H1 (cell line): ENCODE data around the gene ADGRV1. TPM values are rescaled to one million over a fixed set of nuclear protein-coding genes. Genes with fewer than 3 reads are reported as not detected.

ENCODE experiments used
- CTCF ChIA-PET: fragments of 300-600 bp; sonication (Branson Sonifier 250); formaldehyde crosslinking; loops from one replicate; lab custom pipeline; 2021; ENCODE audit not compliant: partially characterized antibody; lab: Charles Lee
- POLR2A ChIA-PET: fragments of 300-600 bp; sonication (Branson Sonifier 250); formaldehyde crosslinking; loops from one replicate; lab custom pipeline; 2021; ENCODE audit warnings: inconsistent platforms; ENCODE audit not compliant: partially characterized antibody; lab: Charles Lee
- DNase-seq, 2 experiments: peaks; one replicate each; pipeline versions ENCODE4 v3.0.0 to v3.0.0-alpha.2; 2010 to 2022; ENCODE audit warnings: low spot score in 2 of 2, low read depth in 1 of 2, mixed read lengths in 1 of 2
- FAIRE-seq: peaks from 2 replicates; lab custom pipeline; 2011; peaks lifted over from hg19 to GRCh38; lab: Jason Lieb, UNC
- H2AFZ ChIP-seq: 2 replicates; pipeline ENCODE4 v1.8.1; 2012; ENCODE audit warnings: low read length, inconsistent platforms
- H2AK5ac ChIP-seq: 2 replicates; pipeline ENCODE4 v1.6.1; 2013; ENCODE audit warnings: low read depth, low read length
- H2BK120ac ChIP-seq: replicated peaks from 2 replicates; pipeline ENCODE3; 2013; ENCODE audit warnings: low read depth, low read length, inconsistent platforms
- H2BK12ac ChIP-seq: 2 replicates; pipeline ENCODE4 v1.6.1; 2013; ENCODE audit warnings: low read depth, low read length
- H2BK15ac ChIP-seq: 2 replicates; pipeline ENCODE4 v1.6.1; 2013; ENCODE audit warnings: low read length
- H2BK20ac ChIP-seq: 2 replicates; pipeline ENCODE4 v1.6.1; 2013; ENCODE audit warnings: low read length
- H2BK5ac ChIP-seq: 2 replicates; pipeline ENCODE4 v1.6.1; 2013; ENCODE audit warnings: low read depth, low read length
- H3K14ac ChIP-seq: 2 replicates; pipeline ENCODE4 v1.6.1; 2013; ENCODE audit warnings: inconsistent platforms; ENCODE audit not compliant: insufficient read length
- H3K18ac ChIP-seq: 2 replicates; pipeline ENCODE4 v1.6.1; 2013; ENCODE audit warnings: low read length; ENCODE audit errors: extremely low read depth
- H3K23ac ChIP-seq: 2 replicates; pipeline ENCODE4 v1.6.1; 2013; ENCODE audit warnings: inconsistent platforms; ENCODE audit not compliant: insufficient read length
- H3K23me2 ChIP-seq: 2 replicates; pipeline ENCODE4 v1.6.1; 2013; ENCODE audit warnings: low read depth, low read length
- H3K27ac ChIP-seq: 2 replicates; pipeline ENCODE4 v1.6.1; 2011; ENCODE audit warnings: low read depth, low read length, inconsistent platforms
- H3K27me3 ChIP-seq, 4 experiments: replicated peaks in 1 of 4; 1 replicate in 1 of 4; 2 replicates in 3 of 4; pipeline versions ENCODE4 v1.6.1 to v1.8.1; 2011 to 2013; ENCODE audit warnings: low read length in 3 of 4, mild to moderate bottlenecking in 3 of 4, inconsistent platforms in 2 of 4, mixed read lengths in 2 of 4, moderate library complexity in 1 of 4; ENCODE audit not compliant: control insufficient read depth in 3 of 4, insufficient read depth in 3 of 4; ENCODE audit errors: extremely low read depth in 1 of 4
- H3K36me3 ChIP-seq, 4 experiments: 2 replicates each; pipeline versions ENCODE4 v1.6.1 to v1.8.1; 2011 to 2013; ENCODE audit warnings: mild to moderate bottlenecking in 4 of 4, low read length in 3 of 4, moderate library complexity in 2 of 4, control low read depth in 1 of 4, inconsistent platforms in 1 of 4; ENCODE audit not compliant: insufficient read depth in 4 of 4, control insufficient read depth in 2 of 4
- H3K4ac ChIP-seq: replicated peaks from 2 replicates; pipeline ENCODE3; 2013; ENCODE audit warnings: low read length, low read depth, mixed read lengths, inconsistent platforms; ENCODE audit not compliant: insufficient read length
- H3K4me1 ChIP-seq, 4 experiments: replicated peaks in 1 of 4; 1 replicate in 1 of 4; 2 replicates in 3 of 4; pipeline versions ENCODE4 v1.6.1 to v1.8.1; 2011 to 2013; ENCODE audit warnings: low read length in 3 of 4, inconsistent platforms in 2 of 4, mixed read lengths in 1 of 4; ENCODE audit not compliant: insufficient read depth in 4 of 4, control insufficient read depth in 3 of 4
- H3K4me2 ChIP-seq, 2 experiments: 2 replicates each; pipeline versions ENCODE4 v1.6.1 to v1.8.1; 2011 to 2013; ENCODE audit warnings: low read depth in 2 of 2, low read length in 2 of 2, control low read depth in 1 of 2, inconsistent platforms in 1 of 2, mild to moderate bottlenecking in 1 of 2; ENCODE audit not compliant: insufficient read depth in 1 of 2
- H3K4me3 ChIP-seq, 4 experiments: fragments of 200-600, 300-600 bp in 1 of 4; sonication (generic), shearing (Covaris generic), sonication (Bioruptor Twin) in 1 of 4; 2 replicates each; pipeline versions ENCODE4 v1.5.1 to v1.8.1; 2011 to 2016; ENCODE audit warnings: low read length in 4 of 4, low read depth in 3 of 4, control low read depth in 2 of 4, inconsistent platforms in 2 of 4, mild to moderate bottlenecking in 2 of 4, mixed read lengths in 1 of 4, moderate library complexity in 1 of 4; ENCODE audit not compliant: insufficient read depth in 2 of 4; ENCODE audit errors: extremely low read depth in 1 of 4
- H3K56ac ChIP-seq: replicated peaks from 2 replicates; pipeline ENCODE3; 2013; ENCODE audit warnings: low read depth, mild to moderate bottlenecking, mixed read lengths, low read length, inconsistent platforms; ENCODE audit not compliant: insufficient read length
- H3K79me1 ChIP-seq: 2 replicates; pipeline ENCODE4 v1.6.1; 2013; ENCODE audit warnings: low read depth, low read length, control low read depth
- H3K79me2 ChIP-seq, 2 experiments: 2 replicates each; pipeline versions ENCODE4 v1.6.1 to v1.8.1; 2012 to 2013; ENCODE audit warnings: low read length in 2 of 2, mild to moderate bottlenecking in 2 of 2, inconsistent platforms in 1 of 2; ENCODE audit not compliant: insufficient read depth in 2 of 2, control insufficient read depth in 1 of 2
- H3K9ac ChIP-seq, 4 experiments: replicated peaks in 1 of 4; 1 replicate in 1 of 4; 2 replicates in 3 of 4; pipeline versions ENCODE4 v1.6.1 to v1.8.1; 2011 to 2013; ENCODE audit warnings: low read depth in 3 of 4, low read length in 3 of 4, control low read depth in 2 of 4, mild to moderate bottlenecking in 2 of 4, moderate library complexity in 2 of 4, inconsistent platforms in 1 of 4; ENCODE audit errors: extremely low read depth in 1 of 4
- H3K9me3 ChIP-seq, 2 experiments: 2 replicates each; pipeline versions ENCODE4 v1.6.1 to v1.8.1; 2012 to 2013; ENCODE audit warnings: mild to moderate bottlenecking in 2 of 2, moderate library complexity in 2 of 2, control low read depth in 1 of 2, inconsistent platforms in 1 of 2, low read depth in 1 of 2, low read length in 1 of 2, mixed read lengths in 1 of 2; ENCODE audit not compliant: insufficient read depth in 2 of 2
- H4K20me1 ChIP-seq, 2 experiments: replicated peaks in 1 of 2; 2 replicates each; pipeline versions ENCODE3 to v1.8.1; 2011 to 2013; ENCODE audit warnings: inconsistent platforms in 2 of 2, low read length in 2 of 2, mild to moderate bottlenecking in 1 of 2; ENCODE audit not compliant: insufficient read depth in 2 of 2, control insufficient read depth in 1 of 2
- H4K5ac ChIP-seq: 2 replicates; pipeline ENCODE4 v1.6.1; 2013; ENCODE audit warnings: low read length, low read depth, mixed read lengths, inconsistent platforms; ENCODE audit not compliant: insufficient read length
- H4K8ac ChIP-seq: 2 replicates; pipeline ENCODE4 v1.8.0; 2013; ENCODE audit warnings: mild to moderate bottlenecking, moderate library complexity, low read length, inconsistent platforms; ENCODE audit not compliant: insufficient read depth; ENCODE audit errors: extremely low read depth
- H4K91ac ChIP-seq: replicated peaks from 2 replicates; pipeline ENCODE3; 2013; ENCODE audit warnings: low read length, mixed read lengths, inconsistent platforms; ENCODE audit not compliant: insufficient read length
- CTCF ChIP-seq, 3 experiments: IDR thresholded peaks; 1 replicate in 2 of 3; 2 replicates in 1 of 3; pipeline versions ENCODE4 v1.5.1 to v1.6.1; 2011; ENCODE audit warnings: low read length in 3 of 3, mild to moderate bottlenecking in 3 of 3, inconsistent platforms in 2 of 3, low read depth in 1 of 3, moderate library complexity in 1 of 3; ENCODE audit not compliant: insufficient read depth in 1 of 3; ENCODE audit errors: control extremely low read depth in 1 of 3
- TBP ChIP-seq: IDR thresholded peaks from 2 replicates; pipeline ENCODE4 v1.6.1; 2011; ENCODE audit warnings: low read depth, low read length, improper control_type of control experiment
- WGBS, 2 experiments: shearing (Covaris generic) in 1 of 2; methylation state at CpG; one replicate each; pipeline versions ENCODE4 v1.1.6 to v1.1.7; 2013 to 2015; ENCODE audit warnings: low lambda C conversion rate in 2 of 2, mixed read lengths in 2 of 2, inconsistent platforms in 1 of 2, low coverage in 1 of 2, missing lambda C conversion rate in 1 of 2; ENCODE audit not compliant: insufficient replicate concordance in 2 of 2, insufficient coverage in 1 of 2, insufficient read length in 1 of 2; ENCODE audit errors: extremely low coverage in 1 of 2, missing lambda C conversion rate in 1 of 2; 5-methylcytosine and 5-hydroxymethylcytosine counted together
- polyA plus RNA-seq, 7 experiments: library from polyadenylated mRNA; depleted of rRNA in 3 of 7; stranded (reverse) in 5 of 7; unstranded in 2 of 7; fragments of >200 nt in 5 of 7; fragments of 200-250 nt in 2 of 7; gene quantifications; 1 replicate in 5 of 7; 2 replicates in 1 of 7; 4 replicates in 1 of 7; pipeline versions ENCODE4 v1.2.1 to v1.2.3, GENCODE V29; 2011 to 2013; ENCODE audit warnings: missing spikeins in 2 of 7, mixed read lengths in 2 of 7
- total RNA-seq: library from RNA; stranded (reverse); fragmentation: NEBNext Ultra II Directional; extraction: Animal tissue kit (Norgen Biotek cat#: 25700); gene quantifications from 2 replicates; pipeline ENCODE4 v1.2.1, GENCODE V29; 2021

The ADGRV1 gene
- total and polyA plus RNA-seq, 2 of the 8 experiments (the other 6 are each of a cell fraction or from before 2014, with no cell fraction given): 53.1 to 62.2 TPM

- no peak overlapping the region for H4K91ac ChIP-seq
- H3K27ac ChIP-seq: no peak overlapping the region
- H2BK5ac ChIP-seq: no peak overlapping the region
- peaks cover 2% of the 10 kb centered on the region in 2 experiments for H4K20me1 ChIP-seq
- FAIRE-seq: peak; percentile 28
- no peak overlapping the region for H3K4me3 ChIP-seq
- no peak overlapping the region for H2BK15ac ChIP-seq
- H2BK120ac ChIP-seq: no peak overlapping the region
- H3K27me3 ChIP-seq: no peaks in the 10 kb centered on the region
- H2AFZ ChIP-seq: no peak overlapping the region
- no peak for DNase-seq
- H3K9me3 ChIP-seq: no peaks in the 10 kb centered on the region; a peak in 1 of 4 replicates
- POLR2A ChIA-PET: interaction anchor here (1.0 to 1.8 kb wide), 2 partner anchors 9 to 11 kb away, joined by 3 read pairs; no protein-coding TSS in a partner anchor
- no peaks in the 10 kb centered on the region for H3K4me1 ChIP-seq
- no peak overlapping the region for H2AK5ac ChIP-seq
- H3K14ac ChIP-seq: no peak overlapping the region
- no peak overlapping the region for H3K9ac ChIP-seq
- H4K5ac ChIP-seq: no peak overlapping the region
- no peak overlapping the region for H4K8ac ChIP-seq
- no peaks in the 10 kb centered on the region for H3K23me2 ChIP-seq
- WGBS, 2 experiments: 88% methylated on average over 2 of the region's 2 CpGs; no CpG with 5 or more reads in 1 of the 2 experiments
- CTCF ChIA-PET: interaction anchor here (0.6 to 1.6 kb wide), 4 partner anchors 8 to 166 kb away, joined by 3 read pairs; no protein-coding TSS in a partner anchor
- no peaks in the 10 kb centered on the region; the same call in 1 of the 2 replicates for H3K79me1 ChIP-seq
- H3K4ac ChIP-seq: no peak overlapping the region
- H2BK20ac ChIP-seq: no peak overlapping the region
- H3K18ac ChIP-seq: no peak overlapping the region
- no peak overlapping the region for H2BK12ac ChIP-seq
- H3K79me2 ChIP-seq: peaks cover 0 to 3% of the 10 kb centered on the region in 2 experiments; a peak in 1 of 4 replicates
- H3K4me2 ChIP-seq: no peak overlapping the region
- H3K56ac ChIP-seq: no peak overlapping the region
- no peak overlapping the region for H3K23ac ChIP-seq
- H3K36me3 ChIP-seq: peaks cover 0 to 37% (median 8%) of the 10 kb centered on the region in 4 experiments; a peak in 6 of 8 replicates
- TF ChIP-seq TBP: no peak
- TF ChIP-seq CTCF (IDR thresholded peaks at IDR 0.05; ENCODE audit: control extremely low read depth in 1 of 3, insufficient read depth in 1 of 3, low read depth in 1 of 3, low read length in 3 of 3): no peak
Observed at GRCh38 chr5:90658620-90659019, 100.0 kb downstream of the ADGRV1 start.
